CD4-positive, alpha-beta T cell treated with Interleukin-15 for 1 hour (primary cell): ENCODE data around the gene C12orf57.

Experiments used
- DNase-seq: peaks from one replicate; pipeline ENCODE4 v3.0.0-alpha.2; 2020

C12orf57 gene

DNA sequence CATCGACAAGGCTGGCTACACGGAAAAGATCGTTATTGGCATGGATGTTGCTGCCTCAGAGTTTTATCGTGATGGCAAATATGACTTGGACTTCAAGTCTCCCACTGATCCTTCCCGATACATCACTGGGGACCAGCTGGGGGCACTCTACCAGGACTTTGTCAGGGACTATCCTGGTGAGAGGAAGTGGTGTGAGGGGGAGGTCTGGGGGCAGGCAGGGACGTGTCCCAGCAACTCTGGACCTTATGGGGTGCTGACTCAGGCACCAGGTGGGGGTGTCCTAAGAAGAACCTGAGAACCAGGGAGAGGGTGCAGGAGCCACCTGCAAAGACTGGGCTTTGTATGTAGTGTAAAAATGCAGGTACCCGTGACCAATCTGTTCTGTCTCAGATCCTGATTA lies 24.2 kb upstream of the C12orf57 start:
- DNase-seq = no peak

DNA sequence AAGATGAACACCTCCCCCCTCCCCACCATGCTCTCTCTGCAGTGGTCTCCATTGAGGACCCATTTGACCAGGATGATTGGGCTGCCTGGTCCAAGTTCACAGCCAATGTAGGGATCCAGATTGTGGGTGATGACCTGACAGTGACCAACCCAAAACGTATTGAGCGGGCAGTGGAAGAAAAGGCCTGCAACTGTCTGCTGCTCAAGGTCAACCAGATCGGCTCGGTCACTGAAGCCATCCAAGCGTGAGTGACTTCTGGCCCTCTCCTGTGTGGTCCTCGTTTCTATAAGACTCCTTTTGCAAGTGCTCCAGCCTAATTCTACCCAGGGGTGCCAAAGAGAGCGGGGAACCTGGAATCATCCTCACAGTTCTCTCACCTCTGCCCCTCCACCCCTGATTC lies 22.3 kb upstream of the C12orf57 start:
- DNase-seq = no peak

DNA sequence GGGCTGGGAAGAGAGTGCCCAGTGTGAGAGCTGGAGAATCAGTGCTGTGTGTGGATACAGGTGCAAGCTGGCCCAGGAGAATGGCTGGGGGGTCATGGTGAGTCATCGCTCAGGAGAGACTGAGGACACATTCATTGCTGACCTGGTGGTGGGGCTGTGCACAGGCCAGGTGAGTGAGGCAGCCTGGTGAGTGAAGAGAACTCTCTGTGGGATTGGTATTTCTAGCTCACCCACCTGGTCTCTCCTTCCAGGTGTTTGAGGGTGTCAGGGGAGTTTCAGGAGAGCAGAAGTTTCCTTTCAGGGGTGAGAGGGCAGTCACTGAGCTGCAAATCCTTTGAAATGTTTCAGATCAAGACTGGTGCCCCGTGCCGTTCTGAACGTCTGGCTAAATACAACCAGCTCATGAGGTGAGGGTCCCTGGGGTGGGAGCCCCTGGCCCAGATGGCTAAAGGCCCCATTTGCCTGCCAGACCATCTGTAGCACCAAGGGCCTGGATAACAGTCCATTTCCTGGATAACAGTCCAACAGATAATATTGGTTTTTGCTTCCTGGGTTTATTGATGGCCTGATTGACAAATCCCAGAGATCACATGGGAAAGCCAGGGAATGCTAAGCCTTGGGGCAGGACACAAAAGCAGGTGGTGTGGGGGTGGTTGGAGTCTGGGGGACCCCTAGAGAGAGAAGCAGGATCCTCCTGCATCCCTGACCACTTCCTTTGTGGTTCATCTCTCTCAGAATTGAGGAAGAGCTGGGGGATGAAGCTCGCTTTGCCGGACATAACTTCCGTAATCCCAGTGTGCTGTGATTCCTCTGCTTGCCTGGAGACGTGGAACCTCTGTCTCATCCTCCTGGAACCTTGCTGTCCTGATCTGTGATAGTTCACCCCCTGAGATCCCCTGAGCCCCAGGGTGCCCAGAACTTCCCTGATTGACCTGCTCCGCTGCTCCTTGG lies 21.6 kb upstream of the C12orf57 start:
- DNase-seq = no peak

DNA sequence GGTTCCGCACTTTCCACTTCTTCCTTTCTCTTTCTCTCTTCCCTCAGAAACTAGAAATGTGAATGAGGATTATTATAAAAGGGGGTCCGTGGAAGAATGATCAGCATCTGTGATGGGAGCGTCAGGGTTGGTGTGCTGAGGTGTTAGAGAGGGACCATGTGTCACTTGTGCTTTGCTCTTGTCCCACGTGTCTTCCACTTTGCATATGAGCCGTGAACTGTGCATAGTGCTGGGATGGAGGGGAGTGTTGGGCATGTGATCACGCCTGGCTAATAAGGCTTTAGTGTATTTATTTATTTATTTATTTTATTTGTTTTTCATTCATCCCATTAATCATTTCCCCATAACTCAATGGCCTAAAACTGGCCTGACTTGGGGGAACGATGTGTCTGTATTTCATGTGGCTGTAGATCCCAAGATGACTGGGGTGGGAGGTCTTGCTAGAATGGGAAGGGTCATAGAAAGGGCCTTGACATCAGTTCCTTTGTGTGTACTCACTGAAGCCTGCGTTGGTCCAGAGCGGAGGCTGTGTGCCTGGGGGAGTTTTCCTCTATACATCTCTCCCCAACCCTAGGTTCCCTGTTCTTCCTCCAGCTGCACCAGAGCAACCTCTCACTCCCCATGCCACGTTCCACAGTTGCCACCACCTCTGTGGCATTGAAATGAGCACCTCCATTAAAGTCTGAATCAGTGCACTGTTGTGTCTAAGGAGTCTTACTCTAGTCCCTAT lies 20.7 kb upstream of the C12orf57 start:
- DNase-seq = no peak

DNA sequence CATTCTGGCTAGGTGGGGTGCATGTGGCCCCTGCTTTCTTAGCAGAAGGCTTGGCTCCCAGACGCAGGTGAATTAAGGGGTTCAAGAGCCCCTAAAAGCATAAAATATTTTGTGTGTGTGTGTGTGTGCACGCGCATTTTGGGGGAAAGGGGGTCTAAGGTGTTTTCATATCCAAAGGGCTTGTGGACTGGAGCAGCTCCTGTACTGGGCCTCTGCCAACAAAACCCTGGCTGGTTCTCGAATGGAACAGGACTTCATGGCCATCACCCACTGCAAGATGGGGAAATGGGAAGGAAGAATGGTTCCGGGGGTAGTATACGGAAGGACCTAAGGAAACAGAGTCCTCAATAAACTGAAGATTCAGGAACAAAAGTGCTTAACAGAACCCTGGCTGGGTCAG lies 20.0 kb upstream of the C12orf57 start:
- DNase-seq = no peak

DNA sequence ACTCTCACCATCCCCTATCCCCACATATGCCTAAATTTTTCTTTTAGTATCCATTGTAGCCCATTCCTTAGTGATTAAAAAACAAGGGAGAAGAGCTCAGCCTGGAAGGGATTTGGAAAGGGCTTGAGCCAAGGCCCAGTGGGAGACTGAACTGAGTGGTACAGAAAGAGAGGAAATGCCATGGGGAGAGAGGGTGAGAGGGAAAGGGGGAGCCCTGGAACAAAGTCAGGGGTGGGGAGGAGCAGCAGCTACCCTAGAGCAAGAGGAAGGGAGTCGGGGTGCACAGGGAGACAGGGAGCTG lies 18.6 kb upstream of the C12orf57 start:
- no peak for DNase-seq

DNA sequence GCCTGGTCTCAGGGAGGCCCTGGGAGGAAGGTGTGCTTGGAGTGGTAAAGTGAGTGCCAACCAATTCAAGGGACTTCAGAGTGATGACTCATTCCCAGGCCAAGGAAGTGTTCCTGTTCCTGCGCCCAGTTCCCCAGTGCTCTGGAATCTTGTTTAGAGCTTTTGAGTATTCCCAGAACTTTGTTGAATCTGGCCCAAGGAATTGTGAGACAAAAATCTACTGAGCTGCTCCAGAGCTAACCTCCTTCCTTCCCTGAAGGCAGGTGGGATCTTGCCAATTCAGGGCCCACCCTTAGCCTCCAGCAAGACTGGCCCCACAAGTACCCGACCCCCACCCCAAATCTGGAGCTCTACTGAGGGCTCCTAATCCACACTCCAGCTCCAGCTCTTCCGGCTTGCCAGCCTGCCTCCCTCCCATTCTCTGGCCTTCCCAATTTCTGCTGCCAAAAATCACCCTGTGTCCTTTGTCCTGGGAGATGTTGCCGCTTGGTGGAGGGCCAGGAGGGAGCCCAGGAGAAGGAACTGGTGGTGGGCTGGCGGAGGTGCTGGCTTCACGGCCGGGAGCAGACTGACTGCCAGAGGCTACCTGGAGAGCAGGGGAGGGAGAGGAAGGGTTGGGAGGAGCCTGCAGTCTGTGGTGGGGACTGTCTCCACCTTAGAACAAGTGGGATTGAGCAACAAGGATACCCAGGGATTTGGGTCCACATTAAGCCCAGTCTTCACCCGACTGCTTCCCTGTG lies 18.1 kb upstream of the C12orf57 start:
- DNase-seq = no peak

DNA sequence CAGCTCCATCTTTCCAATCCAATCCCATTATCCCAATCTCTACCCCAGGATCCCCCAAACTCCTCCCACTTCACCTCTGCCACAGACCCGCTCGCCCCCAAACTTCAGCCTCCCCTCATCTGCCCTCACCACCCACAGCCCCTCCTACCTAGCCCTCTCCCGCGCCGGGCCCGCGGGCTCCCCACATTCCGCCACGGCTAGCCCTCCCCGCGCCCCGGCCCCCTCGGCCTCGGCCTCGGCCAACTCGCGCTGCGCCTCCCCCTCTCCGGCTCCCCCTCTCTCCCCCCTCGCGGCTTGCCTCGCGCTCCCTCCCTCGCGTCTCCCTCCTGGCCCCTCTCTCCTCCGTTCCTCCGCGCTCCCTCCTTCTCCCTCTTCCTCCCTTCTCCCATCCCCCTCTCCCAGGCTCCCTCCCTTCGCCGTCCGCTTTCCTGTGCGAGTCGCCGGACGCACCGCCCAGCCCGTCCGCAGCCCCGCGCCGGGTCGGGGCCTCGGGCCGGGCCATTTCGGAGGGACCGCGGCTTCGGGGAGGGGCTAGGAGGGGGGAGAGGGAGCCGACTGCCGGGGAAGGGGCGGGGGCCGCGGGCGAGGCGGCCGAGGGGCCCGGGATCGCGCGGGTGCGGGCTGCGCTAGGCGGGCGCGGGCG lies 16.3 kb upstream of the C12orf57 start, which contains the start of gene ATN1:
TSS of gene ATN1 (plus strand) at position 581 of the 643 bp plus-strand sequence. CDS start 6,043 bp downstream, outside the sequence.
- DNase-seq = peak; percentile 38

DNA sequence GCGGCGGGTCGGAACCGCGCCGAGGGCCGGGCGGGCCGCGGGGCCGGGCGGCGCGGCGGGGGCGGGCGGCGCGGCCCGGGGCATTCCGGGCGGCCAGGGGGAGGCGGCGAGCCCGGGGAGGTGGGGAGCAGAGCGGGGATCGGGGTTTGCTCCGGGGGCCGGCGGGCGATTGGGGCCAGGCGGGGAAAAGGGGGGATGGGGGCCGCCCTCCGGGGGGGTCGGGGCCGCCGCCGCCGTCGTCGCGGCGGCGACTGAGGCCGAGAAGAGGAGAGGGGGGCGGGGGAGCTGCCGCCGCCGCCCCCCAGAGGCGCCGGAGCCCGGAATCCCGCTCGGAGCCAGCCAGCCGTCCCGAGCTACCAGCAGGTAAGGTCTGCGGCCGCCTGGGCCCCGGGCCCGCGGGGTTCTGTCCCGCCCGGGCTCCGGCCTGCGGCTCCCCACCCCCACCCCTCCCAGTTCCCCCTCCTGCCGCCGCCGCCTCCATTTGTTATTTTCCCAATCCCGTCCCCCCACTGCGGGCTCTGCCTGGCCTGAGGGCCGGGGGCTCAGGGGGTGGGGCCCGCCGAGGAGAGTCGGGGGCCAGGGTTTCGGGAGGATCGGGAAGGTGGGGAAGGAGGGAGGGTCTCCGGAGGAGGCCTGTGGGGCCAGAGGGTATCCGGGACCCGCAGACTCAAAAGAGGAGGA lies 15.7 kb upstream of the C12orf57 start:
- DNase-seq = no peak

DNA sequence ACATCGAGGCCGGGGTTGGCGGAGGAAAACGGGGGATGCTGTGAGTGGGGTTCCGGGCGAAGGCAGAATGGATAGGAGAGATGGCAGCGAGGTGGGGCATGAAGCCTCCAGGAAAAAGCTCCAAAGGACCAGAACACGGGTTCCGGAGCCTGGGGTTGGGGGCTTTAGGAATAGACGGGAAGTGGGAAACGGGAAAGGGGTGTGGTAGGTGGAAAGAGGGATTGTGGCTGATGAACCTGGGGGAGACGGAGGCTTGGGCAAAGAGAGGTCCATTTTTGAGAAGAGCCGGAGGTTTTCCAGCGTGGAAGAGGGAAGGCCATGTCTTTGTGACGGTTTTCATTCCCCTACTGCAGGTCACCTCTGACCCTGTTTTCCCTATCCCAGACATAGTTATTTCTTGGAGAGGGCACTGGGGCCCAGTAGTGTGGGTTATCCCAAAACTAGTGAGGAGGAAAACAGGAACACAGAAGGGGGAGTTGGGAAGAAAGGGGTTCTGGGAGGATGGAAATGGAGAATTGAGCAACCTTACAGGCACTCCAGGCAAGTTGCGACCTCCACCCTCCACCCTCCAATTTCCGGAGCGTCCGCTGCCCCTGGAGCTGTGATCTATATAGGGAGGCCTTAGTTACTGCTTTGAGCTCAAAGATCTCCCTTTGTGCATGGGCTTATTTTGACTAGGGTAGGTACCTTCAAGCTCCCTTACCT lies 15.0 kb upstream of the C12orf57 start:
- no peak for DNase-seq

DNA sequence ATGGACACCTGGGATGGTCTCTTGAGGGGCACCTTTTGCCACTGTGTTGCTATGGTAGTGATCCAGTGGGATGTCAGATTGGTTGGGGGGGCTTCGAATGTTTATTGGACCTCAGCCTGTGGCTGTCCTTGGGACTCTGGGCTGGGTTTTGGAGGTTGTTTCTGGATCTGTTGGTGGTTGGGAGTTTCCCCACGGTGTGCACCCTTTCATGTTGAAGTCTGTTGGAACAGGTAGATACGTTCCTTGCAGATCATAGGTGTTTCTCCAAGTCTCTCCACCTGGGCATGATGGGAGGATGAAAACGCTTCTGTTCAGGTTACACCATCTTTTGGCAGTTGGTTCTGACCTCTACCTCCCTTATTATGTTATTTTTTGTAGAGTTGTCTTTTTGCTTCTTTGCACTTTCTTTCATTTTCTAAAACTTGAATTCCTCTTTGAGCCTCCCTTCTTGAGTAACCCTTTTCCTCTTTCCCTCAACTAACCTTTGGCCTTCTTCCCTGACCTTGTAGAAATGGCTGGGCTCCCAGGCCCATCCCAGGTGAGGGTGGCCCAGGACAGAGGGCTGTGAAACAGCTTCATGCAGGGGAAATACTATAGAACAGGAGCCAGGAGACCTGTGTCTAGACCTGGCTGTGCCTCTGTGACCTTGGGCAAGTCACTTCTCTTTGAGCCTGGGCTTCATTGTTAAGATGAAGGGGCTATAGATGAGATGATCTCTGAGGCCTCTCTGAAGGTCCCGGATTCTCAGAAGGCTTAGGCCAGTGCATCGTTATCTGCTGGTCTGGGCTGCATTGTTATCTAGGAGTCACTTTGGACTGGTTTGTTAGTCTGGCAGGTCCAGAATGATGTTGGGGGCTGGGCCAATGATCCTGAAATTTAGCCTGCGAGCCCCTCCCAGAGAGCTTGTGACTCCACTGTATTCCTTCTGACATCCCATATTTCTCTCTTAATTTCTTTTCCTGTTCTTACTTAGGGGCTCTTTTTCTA lies 14.1 kb upstream of the C12orf57 start:
- DNase-seq = no peak

DNA sequence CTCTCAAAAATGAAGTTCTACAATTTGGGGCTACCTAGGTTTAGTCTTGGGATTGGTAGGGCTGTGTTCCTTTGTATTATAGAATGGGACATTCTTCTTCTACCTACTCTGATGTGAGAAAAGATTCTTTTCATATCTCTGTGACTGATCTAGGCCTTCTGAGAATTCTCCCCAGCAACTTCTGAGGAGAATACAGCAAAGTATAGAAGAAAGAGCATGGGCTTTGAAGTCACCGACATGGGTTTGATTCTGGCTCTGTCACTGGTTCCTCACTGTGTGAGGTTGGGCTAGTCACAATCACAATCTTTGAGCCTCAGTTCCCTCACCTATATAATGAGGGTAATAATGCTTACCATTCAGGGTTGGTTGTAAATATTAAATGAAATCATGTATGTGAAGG lies 11.1 kb upstream of the C12orf57 start:
- no peak for DNase-seq

DNA sequence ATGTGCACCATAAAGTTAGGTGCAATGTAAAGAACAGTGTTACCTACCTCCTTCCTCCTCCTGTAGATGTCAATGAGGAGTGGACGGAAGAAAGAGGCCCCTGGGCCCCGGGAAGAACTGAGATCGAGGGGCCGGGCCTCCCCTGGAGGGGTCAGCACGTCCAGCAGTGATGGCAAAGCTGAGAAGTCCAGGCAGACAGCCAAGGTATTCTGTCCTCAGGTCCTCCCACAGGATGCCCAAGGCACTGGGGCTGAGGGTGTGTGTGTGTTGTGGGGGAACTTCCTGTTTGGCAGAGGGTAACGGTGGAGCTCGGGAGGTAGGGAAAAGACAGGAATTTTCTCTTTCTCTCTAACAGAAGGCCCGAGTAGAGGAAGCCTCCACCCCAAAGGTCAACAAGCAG lies 9.7 kb upstream of the C12orf57 start:
- DNase-seq = no peak

DNA sequence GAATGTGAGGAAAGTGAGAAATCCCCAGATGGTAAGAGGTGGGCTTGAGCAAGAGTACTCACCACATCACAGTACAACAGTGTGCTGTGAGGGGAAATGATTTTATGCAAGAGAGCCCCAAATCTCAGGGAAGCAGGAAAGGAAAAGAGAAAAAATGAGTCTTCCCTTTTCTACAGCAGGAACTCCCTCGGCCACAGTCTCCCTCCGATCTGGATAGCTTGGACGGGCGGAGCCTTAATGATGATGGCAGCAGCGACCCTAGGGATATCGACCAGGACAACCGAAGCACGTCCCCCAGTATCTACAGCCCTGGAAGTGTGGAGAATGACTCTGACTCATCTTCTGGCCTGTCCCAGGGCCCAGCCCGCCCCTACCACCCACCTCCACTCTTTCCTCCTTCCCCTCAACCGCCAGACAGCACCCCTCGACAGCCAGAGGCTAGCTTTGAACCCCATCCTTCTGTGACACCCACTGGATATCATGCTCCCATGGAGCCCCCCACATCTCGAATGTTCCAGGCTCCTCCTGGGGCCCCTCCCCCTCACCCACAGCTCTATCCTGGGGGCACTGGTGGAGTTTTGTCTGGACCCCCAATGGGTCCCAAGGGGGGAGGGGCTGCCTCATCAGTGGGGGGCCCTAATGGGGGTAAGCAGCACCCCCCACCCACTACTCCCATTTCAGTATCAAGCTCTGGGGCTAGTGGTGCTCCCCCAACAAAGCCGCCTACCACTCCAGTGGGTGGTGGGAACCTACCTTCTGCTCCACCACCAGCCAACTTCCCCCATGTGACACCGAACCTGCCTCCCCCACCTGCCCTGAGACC lies 8.2 kb upstream of the C12orf57 start:
- DNase-seq = no peak

DNA sequence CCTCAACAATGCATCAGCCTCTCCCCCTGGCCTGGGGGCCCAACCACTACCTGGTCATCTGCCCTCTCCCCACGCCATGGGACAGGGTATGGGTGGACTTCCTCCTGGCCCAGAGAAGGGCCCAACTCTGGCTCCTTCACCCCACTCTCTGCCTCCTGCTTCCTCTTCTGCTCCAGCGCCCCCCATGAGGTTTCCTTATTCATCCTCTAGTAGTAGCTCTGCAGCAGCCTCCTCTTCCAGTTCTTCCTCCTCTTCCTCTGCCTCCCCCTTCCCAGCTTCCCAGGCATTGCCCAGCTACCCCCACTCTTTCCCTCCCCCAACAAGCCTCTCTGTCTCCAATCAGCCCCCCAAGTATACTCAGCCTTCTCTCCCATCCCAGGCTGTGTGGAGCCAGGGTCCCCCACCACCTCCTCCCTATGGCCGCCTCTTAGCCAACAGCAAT lies 7.6 kb upstream of the C12orf57 start:
- no peak for DNase-seq

DNA sequence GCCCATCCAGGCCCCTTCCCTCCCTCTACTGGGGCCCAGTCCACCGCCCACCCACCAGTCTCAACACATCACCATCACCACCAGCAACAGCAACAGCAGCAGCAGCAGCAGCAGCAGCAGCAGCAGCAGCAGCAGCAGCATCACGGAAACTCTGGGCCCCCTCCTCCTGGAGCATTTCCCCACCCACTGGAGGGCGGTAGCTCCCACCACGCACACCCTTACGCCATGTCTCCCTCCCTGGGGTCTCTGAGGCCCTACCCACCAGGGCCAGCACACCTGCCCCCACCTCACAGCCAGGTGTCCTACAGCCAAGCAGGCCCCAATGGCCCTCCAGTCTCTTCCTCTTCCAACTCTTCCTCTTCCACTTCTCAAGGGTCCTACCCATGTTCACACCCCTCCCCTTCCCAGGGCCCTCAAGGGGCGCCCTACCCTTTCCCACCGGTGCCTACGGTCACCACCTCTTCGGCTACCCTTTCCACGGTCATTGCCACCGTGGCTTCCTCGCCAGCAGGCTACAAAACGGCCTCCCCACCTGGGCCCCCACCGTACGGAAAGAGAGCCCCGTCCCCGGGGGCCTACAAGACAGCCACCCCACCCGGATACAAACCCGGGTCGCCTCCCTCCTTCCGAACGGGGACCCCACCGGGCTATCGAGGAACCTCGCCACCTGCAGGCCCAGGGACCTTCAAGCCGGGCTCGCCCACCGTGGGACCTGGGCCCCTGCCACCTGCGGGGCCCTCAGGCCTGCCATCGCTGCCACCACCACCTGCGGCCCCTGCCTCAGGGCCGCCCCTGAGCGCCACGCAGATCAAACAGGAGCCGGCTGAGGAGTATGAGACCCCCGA lies 7.0 kb upstream of the C12orf57 start:
- DNase-seq = peak; percentile 64

DNA sequence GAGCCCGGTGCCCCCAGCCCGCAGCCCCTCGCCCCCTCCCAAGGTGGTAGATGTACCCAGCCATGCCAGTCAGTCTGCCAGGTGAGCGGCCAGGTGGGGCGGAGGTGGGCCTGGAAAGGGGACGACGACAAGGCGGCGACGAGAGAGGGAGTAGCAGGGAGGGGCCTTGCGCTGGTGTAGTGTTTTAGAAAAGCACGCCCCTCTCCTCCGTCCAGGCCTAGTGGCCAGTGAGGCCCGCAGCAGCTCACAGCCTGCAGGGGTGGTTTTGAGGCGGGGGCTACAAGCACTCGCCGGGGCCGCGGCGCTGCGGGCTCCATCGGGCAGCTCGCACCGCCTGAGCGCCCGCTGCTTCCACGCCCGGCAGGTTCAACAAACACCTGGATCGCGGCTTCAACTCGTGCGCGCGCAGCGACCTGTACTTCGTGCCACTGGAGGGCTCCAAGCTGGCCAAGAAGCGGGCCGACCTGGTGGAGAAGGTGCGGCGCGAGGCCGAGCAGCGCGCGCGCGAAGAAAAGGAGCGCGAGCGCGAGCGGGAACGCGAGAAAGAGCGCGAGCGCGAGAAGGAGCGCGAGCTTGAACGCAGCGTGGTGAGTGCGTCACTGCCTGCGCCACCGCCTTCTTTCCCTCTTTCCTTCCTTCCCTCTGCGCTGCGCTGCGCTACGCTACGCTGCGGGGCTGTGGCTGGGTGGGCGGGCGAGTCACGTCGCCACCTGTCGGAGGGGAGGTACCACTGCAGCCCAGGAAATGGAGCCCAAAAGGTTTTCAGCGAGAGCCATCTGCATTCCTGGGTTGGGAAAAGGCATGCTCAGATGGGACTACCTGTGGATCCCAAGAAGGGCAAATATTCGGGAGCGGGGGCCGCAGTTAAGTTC lies 6.1 kb upstream of the C12orf57 start:
- DNase-seq = peak; percentile 96
